ENCODE measurements around the gene AFF3. TPM values are rescaled to one million over a fixed set of nuclear protein-coding genes. Genes with fewer than 3 reads are reported as not detected.
"Not testable (repeated sequence)": the region's sequence is repeated elsewhere in the genome, so short reads cannot be mapped to it uniquely, and the experiment has no call there.

Gene AFF3
- total RNA-seq, 1 experiment from 2014 or later, result not detected

DNA sequence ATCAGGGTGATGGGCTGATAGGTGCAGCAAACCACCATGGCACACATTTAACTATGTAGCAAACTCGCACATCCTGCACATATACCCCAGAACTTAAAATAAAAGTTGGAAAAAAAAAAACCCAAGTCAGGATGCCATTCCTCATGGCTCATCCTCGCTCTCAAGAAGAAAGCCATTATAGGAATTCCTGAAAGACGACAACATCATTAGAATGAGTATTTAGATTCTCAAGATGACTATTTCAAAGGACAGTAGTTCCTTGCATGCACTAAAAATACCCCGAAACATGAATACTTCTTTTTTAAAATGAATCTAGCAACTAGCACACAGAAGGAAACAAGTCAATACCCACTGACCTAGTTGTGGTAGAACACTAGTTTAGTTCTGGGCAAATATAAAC lies 366.8 kb downstream of the AFF3 start:
- no peak overlapping the region for H2AFZ ChIP-seq
- POLR2A ChIA-PET (ENCODE audit: unreplicated experiment), result no interaction called here
- H3F3A ChIP-seq (ENCODE audit: insufficient read depth, low read depth), result no peaks in the 10 kb centered on the region
- H3K79me2 ChIP-seq (ENCODE audit: low read depth), result no peaks in the 10 kb centered on the region
- H3K4me2 ChIP-seq, result no peak overlapping the region
- H4K20me1 ChIP-seq (ENCODE audit: insufficient read depth), result no peaks in the 10 kb centered on the region
- BruUV-seq (replicated peaks), result no TSS peak
- no peaks in the 10 kb centered on the region for H3K36me3 ChIP-seq (ENCODE audit: low read depth)
- H3K9me2 ChIP-seq (ENCODE audit: insufficient read depth), result no peaks in the 10 kb centered on the region
- DNase-seq, result no peak
- TF ChIP-seq, protein P1, sequence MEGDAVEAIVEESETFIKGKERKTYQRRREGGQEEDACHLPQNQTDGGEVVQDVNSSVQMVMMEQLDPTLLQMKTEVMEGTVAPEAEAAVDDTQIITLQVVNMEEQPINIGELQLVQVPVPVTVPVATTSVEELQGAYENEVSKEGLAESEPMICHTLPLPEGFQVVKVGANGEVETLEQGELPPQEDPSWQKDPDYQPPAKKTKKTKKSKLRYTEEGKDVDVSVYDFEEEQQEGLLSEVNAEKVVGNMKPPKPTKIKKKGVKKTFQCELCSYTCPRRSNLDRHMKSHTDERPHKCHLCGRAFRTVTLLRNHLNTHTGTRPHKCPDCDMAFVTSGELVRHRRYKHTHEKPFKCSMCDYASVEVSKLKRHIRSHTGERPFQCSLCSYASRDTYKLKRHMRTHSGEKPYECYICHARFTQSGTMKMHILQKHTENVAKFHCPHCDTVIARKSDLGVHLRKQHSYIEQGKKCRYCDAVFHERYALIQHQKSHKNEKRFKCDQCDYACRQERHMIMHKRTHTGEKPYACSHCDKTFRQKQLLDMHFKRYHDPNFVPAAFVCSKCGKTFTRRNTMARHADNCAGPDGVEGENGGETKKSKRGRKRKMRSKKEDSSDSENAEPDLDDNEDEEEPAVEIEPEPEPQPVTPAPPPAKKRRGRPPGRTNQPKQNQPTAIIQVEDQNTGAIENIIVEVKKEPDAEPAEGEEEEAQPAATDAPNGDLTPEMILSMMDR (conservative IDR thresholded peaks at IDR 0.05), result no peak
- TF ChIP-seq EZH2 (IDR thresholded peaks at IDR 0.05; ENCODE audit: low read depth), result no peak
- CTCF ChIA-PET, result no interaction called here
- H3K4me1 ChIP-seq (replicated peaks; ENCODE audit: insufficient read depth), result no peaks in the 10 kb centered on the region
- no peak overlapping the region for H3K27ac ChIP-seq
- H3K27me3 ChIP-seq (ENCODE audit: insufficient read depth, low read depth), result peaks cover 57% of the 10 kb centered on the region; the same call in 1 of the 2 replicates
- no peak overlapping the region for H3K4me3 ChIP-seq
- intact Hi-C loops (cut with micrococcal nuclease; ENCODE audit: unreplicated experiment), result no loop called here
- H3K9me3 ChIP-seq (ENCODE audit: insufficient read depth, low read depth), result no peaks in the 10 kb centered on the region

DNA sequence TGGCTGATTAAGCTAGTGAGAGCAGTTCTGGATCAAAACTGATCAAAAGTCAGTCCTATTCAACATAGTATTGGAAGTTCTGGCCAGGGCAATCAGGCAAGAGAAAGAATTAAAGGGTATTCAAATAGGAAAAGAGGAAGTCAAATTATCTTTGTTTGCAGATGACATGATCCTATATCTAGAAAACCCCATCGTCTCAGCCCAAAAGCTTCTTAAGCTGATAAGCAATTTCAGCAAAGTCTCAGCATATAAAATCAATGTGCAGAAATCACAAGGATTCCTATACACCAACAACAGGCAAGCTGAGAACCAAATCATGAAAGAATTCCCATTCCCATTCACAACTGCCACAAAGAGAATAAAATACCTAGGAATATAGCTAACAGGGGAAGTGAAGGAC lies 368.7 kb downstream of the AFF3 start:
- H3K4me2 ChIP-seq; H3K36me3 ChIP-seq (ENCODE audit: low read depth); POLR2A ChIA-PET (ENCODE audit: unreplicated experiment); H3K9me2 ChIP-seq (ENCODE audit: insufficient read depth); CTCF ChIA-PET; H3K4me3 ChIP-seq; H3K9me3 ChIP-seq (ENCODE audit: insufficient read depth, low read depth); H2AFZ ChIP-seq; H3K27ac ChIP-seq; H3K79me2 ChIP-seq (ENCODE audit: low read depth); H3K4me1 ChIP-seq (replicated peaks; ENCODE audit: insufficient read depth); H3F3A ChIP-seq (ENCODE audit: insufficient read depth, low read depth); DNase-seq; intact Hi-C loops (cut with micrococcal nuclease; ENCODE audit: unreplicated experiment); H4K20me1 ChIP-seq (ENCODE audit: insufficient read depth); BruUV-seq (replicated peaks): not testable (repeated sequence)
- peaks cover 54% of the 10 kb centered on the region; the same call in 1 of the 2 replicates for H3K27me3 ChIP-seq (ENCODE audit: insufficient read depth, low read depth)

DNA sequence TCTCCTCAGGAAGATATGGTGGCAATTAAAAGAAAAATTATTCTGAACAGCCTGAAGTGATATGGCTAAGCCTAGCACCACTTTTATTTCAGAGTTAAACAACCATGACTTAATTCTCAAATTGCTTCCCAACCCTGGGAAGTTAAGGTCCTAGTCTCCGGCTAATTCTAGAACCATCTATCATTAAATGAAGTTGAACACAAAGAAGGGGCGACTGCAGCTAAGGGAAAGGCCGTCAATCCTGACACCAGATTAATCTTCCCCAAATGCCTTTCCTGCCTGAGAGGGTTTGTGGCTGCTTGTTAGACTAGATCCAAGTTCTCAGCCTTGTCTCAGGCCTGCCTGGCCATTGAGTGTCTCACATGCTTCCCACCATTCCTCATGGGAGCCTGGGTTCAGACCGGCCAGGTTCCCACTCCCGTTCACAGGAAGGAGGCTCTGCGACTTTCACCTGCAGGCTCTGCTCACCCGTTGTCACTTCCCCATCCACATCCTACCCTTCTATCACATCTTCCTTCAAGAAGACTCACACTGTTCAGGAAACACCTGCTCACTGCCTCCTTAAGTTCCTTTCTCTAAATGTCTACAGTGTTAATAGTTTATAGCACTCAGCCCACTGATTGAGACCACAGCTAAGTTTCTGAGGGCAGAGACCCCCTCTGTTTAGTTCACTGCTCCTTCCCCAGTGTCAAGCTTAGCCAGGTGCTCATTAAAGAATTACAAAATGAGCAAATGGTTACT lies 369.6 kb downstream of the AFF3 start:
- ChIA-PET CTCF (no interaction called here), POLR2A (ENCODE audit: unreplicated experiment) (no interaction called here)
- no peaks in the 10 kb centered on the region for H3K36me3 ChIP-seq (ENCODE audit: low read depth)
- H3K27me3 ChIP-seq (ENCODE audit: insufficient read depth, low read depth), result peaks cover 48% of the 10 kb centered on the region; the same call in 1 of the 2 replicates
- no peak overlapping the region for H3K4me2 ChIP-seq
- H3F3A ChIP-seq (ENCODE audit: insufficient read depth, low read depth), result no peaks in the 10 kb centered on the region
- no peaks in the 10 kb centered on the region for H4K20me1 ChIP-seq (ENCODE audit: insufficient read depth)
- no peaks in the 10 kb centered on the region for H3K9me3 ChIP-seq (ENCODE audit: insufficient read depth, low read depth)
- H3K9me2 ChIP-seq (ENCODE audit: insufficient read depth), result no peaks in the 10 kb centered on the region
- no peak overlapping the region for H3K27ac ChIP-seq
- intact Hi-C loops (cut with micrococcal nuclease; ENCODE audit: unreplicated experiment), result no loop called here
- no peak overlapping the region for H3K4me3 ChIP-seq
- no peak for DNase-seq
- H3K79me2 ChIP-seq (ENCODE audit: low read depth), result no peaks in the 10 kb centered on the region
- H3K4me1 ChIP-seq (replicated peaks; ENCODE audit: insufficient read depth), result no peaks in the 10 kb centered on the region
- no peak for TF ChIP-seq EZH2 (IDR thresholded peaks at IDR 0.05; ENCODE audit: low read depth)
- TF ChIP-seq, protein P1 (conservative IDR thresholded peaks at IDR 0.05), result no peak
- H2AFZ ChIP-seq, result no peak overlapping the region
- no TSS peak for BruUV-seq (replicated peaks)

All from PC-9 (cell line).